Fibroblast of lung (primary cell): ENCODE data around the gene TPD52L2. TPM values are rescaled to one million over a fixed set of nuclear protein-coding genes. Genes with fewer than 3 reads are reported as not detected.

ENCODE experiments used
- DNase-seq, 2 donors: peaks; one replicate each; pipeline versions ENCODE4 v3.0.0 to v3.0.0-alpha.2; 2010; ENCODE audit warnings: low read depth in 2 of 2
- H2AFZ ChIP-seq: 2 replicates; pipeline ENCODE4 v1.5.1; 2012; ENCODE audit warnings: low read length, control low read depth, inconsistent platforms
- H3K27ac ChIP-seq: 2 replicates; pipeline ENCODE4 v1.5.1; 2011; ENCODE audit warnings: low read length, control low read depth; ENCODE audit not compliant: insufficient read depth
- H3K27me3 ChIP-seq: 2 replicates; pipeline ENCODE4 v1.5.1; 2011; ENCODE audit warnings: mild to moderate bottlenecking, low read length; ENCODE audit not compliant: control insufficient read depth, insufficient read depth
- H3K36me3 ChIP-seq: 2 replicates; pipeline ENCODE4 v1.5.1; 2011; ENCODE audit warnings: low read length; ENCODE audit not compliant: control insufficient read depth, insufficient read depth
- H3K4me1 ChIP-seq: 2 replicates; pipeline ENCODE4 v1.5.1; 2011; ENCODE audit warnings: low read length; ENCODE audit not compliant: control insufficient read depth, insufficient read depth; ENCODE audit errors: extremely low read depth
- H3K4me2 ChIP-seq: 2 replicates; pipeline ENCODE4 v1.5.1; 2011; ENCODE audit warnings: low read length, control low read depth; ENCODE audit not compliant: insufficient read depth; ENCODE audit errors: extremely low read depth
- H3K4me3 ChIP-seq, 4 experiments: fragments of 200-600 bp in 1 of 4; sonication (generic) in 1 of 4; replicated peaks in 1 of 4; 2 replicates each; pipeline ENCODE4 v1.5.1; 2011 to 2016; ENCODE audit warnings: low read length in 4 of 4, low read depth in 3 of 4, mild to moderate bottlenecking in 3 of 4, control low read depth in 2 of 4, inconsistent platforms in 1 of 4, mixed read lengths in 1 of 4; ENCODE audit not compliant: insufficient read depth in 1 of 4; ENCODE audit errors: control extremely low read depth in 1 of 4
- H3K79me2 ChIP-seq: 2 replicates; pipeline ENCODE4 v1.5.1; 2012; ENCODE audit warnings: mild to moderate bottlenecking, low read length, inconsistent platforms; ENCODE audit not compliant: control insufficient read depth, insufficient read depth
- H3K9ac ChIP-seq: 2 replicates; pipeline ENCODE4 v1.5.1; 2011; ENCODE audit warnings: mild to moderate bottlenecking, low read length, control low read depth; ENCODE audit not compliant: insufficient read depth
- H3K9me3 ChIP-seq: 2 replicates; pipeline ENCODE4 v1.5.1; 2012; ENCODE audit warnings: low read depth, low read length; ENCODE audit not compliant: control insufficient read depth, insufficient read depth
- H4K20me1 ChIP-seq: 2 replicates; pipeline ENCODE4 v1.5.1; 2011; ENCODE audit warnings: low read length; ENCODE audit not compliant: control insufficient read depth, insufficient read depth; ENCODE audit errors: extremely low read depth
- CTCF ChIP-seq, 2 donors: IDR thresholded peaks in 1 of 2; conservative IDR thresholded peaks in 1 of 2; 1 replicate in 1 of 2; 2 replicates in 1 of 2; pipeline ENCODE4 v1.5.1; 2011 to 2012; ENCODE audit warnings: low read length in 2 of 2, control low read depth in 1 of 2, inconsistent platforms in 1 of 2, low read depth in 1 of 2, mild to moderate bottlenecking in 1 of 2
- EZH2 ChIP-seq: IDR thresholded peaks from 2 replicates; pipeline ENCODE4 v1.5.1; 2012; ENCODE audit warnings: low read length, control low read depth, mild to moderate bottlenecking; ENCODE audit errors: missing control alignments
- polyA plus RNA-seq, 2 donors: library from polyadenylated mRNA; depleted of rRNA in 1 of 2; stranded (reverse) in 1 of 2; unstranded in 1 of 2; fragments of >200 nt; gene quantifications; 2 replicates each; pipeline ENCODE4 v1.2.1, GENCODE V29; 2011 to 2012; ENCODE audit warnings: missing spikeins in 1 of 2
- total RNA-seq: library from RNA; depleted of rRNA; stranded (reverse); fragments of >200 nt; gene quantifications from 2 replicates; pipeline ENCODE4 v1.2.1, GENCODE V29; 2014

The TPD52L2 gene
- total and polyA plus RNA-seq, 2 donors (not counting 1 experiment from before 2014, with no cell fraction given) = 123 to 212 TPM

GRCh38 chr20:63919130-63919529 lies 54.1 kb downstream of the TPD52L2 start:
- TF ChIP-seq CTCF (conservative IDR thresholded peaks at IDR 0.05 in 1 of 2, IDR thresholded peaks at IDR 0.05 in 1 of 2; ENCODE audit: low read depth in 1 of 2, low read length in 2 of 2) (no peak), EZH2 (no peak)
- Histone ChIP-seq H3K79me2 (peaks cover 36% of the 10 kb centered on the region), H3K9ac (no peak overlapping the region), H3K36me3 (peaks cover 2% of the 10 kb centered on the region), H3K4me2 (no peak overlapping the region), H3K4me1 (no peaks in the 10 kb centered on the region), H3K27ac (no peak overlapping the region), H4K20me1 (no peaks in the 10 kb centered on the region), H3K27me3 (no peaks in the 10 kb centered on the region), H3K9me3 (no peaks in the 10 kb centered on the region), H2AFZ (no peak overlapping the region), H3K4me3 (no peak overlapping the region)
- no peak for DNase-seq

GRCh38 chr20:63920226-63920625 lies 55.2 kb downstream of the TPD52L2 start:
- H3K9ac ChIP-seq = no peak overlapping the region
- no peaks in the 10 kb centered on the region for H3K27me3 ChIP-seq
- H3K27ac ChIP-seq = no peak overlapping the region
- DNase-seq = no peak
- no peak overlapping the region for H3K4me3 ChIP-seq
- no peak overlapping the region for H2AFZ ChIP-seq
- TF ChIP-seq EZH2 (no peak), CTCF (conservative IDR thresholded peaks at IDR 0.05 in 1 of 2, IDR thresholded peaks at IDR 0.05 in 1 of 2; ENCODE audit: low read depth in 1 of 2, low read length in 2 of 2) (no peak)
- H3K4me1 ChIP-seq = no peaks in the 10 kb centered on the region
- peaks cover 43% of the 10 kb centered on the region for H3K79me2 ChIP-seq
- no peaks in the 10 kb centered on the region for H3K9me3 ChIP-seq
- H4K20me1 ChIP-seq = no peaks in the 10 kb centered on the region
- H3K36me3 ChIP-seq = peaks cover 2% of the 10 kb centered on the region
- no peak overlapping the region for H3K4me2 ChIP-seq

GRCh38 chr20:63923651-63924050 lies 58.6 kb downstream of the TPD52L2 start:
- H3K27ac ChIP-seq = no peak overlapping the region

More at GRCh38 chr20:63923651-63924050, 58.6 kb downstream of the TPD52L2 start:
- no peak overlapping the region for H2AFZ ChIP-seq
- H3K36me3 ChIP-seq = peaks cover 7% of the 10 kb centered on the region
- H3K4me1 ChIP-seq = no peaks in the 10 kb centered on the region
- H3K9ac ChIP-seq = no peak overlapping the region
- no peak overlapping the region for H3K4me2 ChIP-seq
- no peaks in the 10 kb centered on the region for H3K27me3 ChIP-seq
- TF ChIP-seq CTCF (conservative IDR thresholded peaks at IDR 0.05 in 1 of 2, IDR thresholded peaks at IDR 0.05 in 1 of 2; ENCODE audit: low read depth in 1 of 2, low read length in 2 of 2) (no peak), EZH2 (no peak)
- H4K20me1 ChIP-seq = no peaks in the 10 kb centered on the region
- H3K9me3 ChIP-seq = no peaks in the 10 kb centered on the region
- no peak for DNase-seq
- peaks cover 34% of the 10 kb centered on the region for H3K79me2 ChIP-seq
- no peak overlapping the region for H3K4me3 ChIP-seq
